Measurements from ENCODE around the gene ZHX3. TPM values are rescaled to one million over a fixed set of nuclear protein-coding genes. Genes with fewer than 3 reads are reported as not detected.
A peak's percentile ranks its signal among the peaks of the same experiment; 100 is the strongest.

ZHX3 gene
- total and polyA plus RNA-seq, 9 of the 15 experiments (the other 6 are each of a cell fraction or from before 2014, with no cell fraction given), result 0.80 to 14.6 (median 4.9) TPM

DNA sequence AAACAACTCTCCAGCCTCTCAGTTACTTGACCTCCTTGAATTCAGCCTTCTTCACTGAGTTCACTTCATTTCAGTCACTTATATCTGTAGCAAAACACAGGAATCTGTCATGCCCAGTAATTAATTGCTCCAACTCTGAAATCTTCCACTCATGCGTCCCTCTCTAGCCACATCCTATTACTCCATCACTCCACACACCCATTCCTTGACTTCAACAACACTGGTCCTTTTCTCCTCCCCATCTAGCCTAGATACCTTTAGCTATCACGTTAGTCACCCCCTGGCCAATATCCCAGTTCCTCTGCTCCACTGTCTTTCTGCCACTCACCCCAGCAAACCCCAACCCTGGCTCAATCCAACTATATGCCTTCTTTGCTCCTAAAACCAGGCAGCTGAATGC, 7.7 kb downstream of the ZHX3 start:
- POLR2A ChIA-PET, result interaction anchor here (1.3 kb wide), 1 partner anchor 9 kb away, joined by 4 read pairs; no protein-coding TSS in a partner anchor
- TF ChIP-seq NR3C1 (CRISPR knock-in tag; IDR thresholded peaks at IDR 0.05) (no peak), PKNOX1 (IDR thresholded peaks at IDR 0.05) (peak; percentile 70), PBX2 (CRISPR knock-in tag; IDR thresholded peaks at IDR 0.05; ENCODE audit: low read depth) (no peak), PBX2 (tag; conservative IDR thresholded peaks at IDR 0.05; ENCODE audit: low read depth) (peak; percentile 73), ZKSCAN1 (IDR thresholded peaks at IDR 0.05; ENCODE audit: low read depth, low read length) (no peak), MTA2 (IDR thresholded peaks at IDR 0.05; ENCODE audit: low read depth) (no peak), SAFB2 (IDR thresholded peaks at IDR 0.05; ENCODE audit: borderline replicate concordance, low read depth, low read length, severe bottlenecking) (no peak), MEIS2 (IDR thresholded peaks at IDR 0.05; ENCODE audit: partially characterized antibody) (peak; percentile 71)
- TF ChIP-seq, protein P1, sequence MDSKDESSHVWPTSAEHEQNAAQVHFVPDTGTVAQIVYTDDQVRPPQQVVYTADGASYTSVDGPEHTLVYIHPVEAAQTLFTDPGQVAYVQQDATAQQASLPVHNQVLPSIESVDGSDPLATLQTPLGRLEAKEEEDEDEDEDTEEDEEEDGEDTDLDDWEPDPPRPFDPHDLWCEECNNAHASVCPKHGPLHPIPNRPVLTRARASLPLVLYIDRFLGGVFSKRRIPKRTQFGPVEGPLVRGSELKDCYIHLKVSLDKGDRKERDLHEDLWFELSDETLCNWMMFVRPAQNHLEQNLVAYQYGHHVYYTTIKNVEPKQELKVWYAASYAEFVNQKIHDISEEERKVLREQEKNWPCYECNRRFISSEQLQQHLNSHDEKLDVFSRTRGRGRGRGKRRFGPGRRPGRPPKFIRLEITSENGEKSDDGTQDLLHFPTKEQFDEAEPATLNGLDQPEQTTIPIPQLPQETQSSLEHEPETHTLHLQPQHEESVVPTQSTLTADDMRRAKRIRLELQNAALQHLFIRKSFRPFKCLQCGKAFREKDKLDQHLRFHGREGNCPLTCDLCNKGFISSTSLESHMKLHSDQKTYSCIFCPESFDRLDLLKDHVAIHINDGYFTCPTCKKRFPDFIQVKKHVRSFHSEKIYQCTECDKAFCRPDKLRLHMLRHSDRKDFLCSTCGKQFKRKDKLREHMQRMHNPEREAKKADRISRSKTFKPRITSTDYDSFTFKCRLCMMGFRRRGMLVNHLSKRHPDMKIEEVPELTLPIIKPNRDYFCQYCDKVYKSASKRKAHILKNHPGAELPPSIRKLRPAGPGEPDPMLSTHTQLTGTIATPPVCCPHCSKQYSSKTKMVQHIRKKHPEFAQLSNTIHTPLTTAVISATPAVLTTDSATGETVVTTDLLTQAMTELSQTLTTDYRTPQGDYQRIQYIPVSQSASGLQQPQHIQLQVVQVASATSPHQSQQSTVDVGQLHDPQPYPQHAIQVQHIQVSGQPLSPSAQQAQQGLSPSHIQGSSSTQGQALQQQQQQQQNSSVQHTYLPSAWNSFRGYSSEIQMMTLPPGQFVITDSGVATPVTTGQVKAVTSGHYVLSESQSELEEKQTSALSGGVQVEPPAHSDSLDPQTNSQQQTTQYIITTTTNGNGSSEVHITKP (IDR thresholded peaks at IDR 0.05; ENCODE audit: partially characterized antibody), result peak; percentile 21

More for the DNA sequence above, 7.7 kb downstream of the ZHX3 start:
- no TSS peak for BruUV-seq (replicated peaks)
- peak; percentile 58 for ATAC-seq
- Histone ChIP-seq H3K9me1 (ENCODE audit: control insufficient read depth, insufficient read depth, low read length) (no peaks in the 10 kb centered on the region), H3K27ac (ENCODE audit: extremely low read depth, low read depth, low read length) (peak overlapping the region; percentile 59; the same call in 1 of the 3 replicates), H4K20me1 (replicated peaks; ENCODE audit: control insufficient read depth, insufficient read depth, low read length) (no peaks in the 10 kb centered on the region), H2AFZ (ENCODE audit: low read depth, low read length) (peak overlapping the region; percentile 35), H3K9me3 (replicated peaks; ENCODE audit: control insufficient read depth, insufficient read depth, low read depth, low read length) (no peaks in the 10 kb centered on the region), H3K4me2 (ENCODE audit: insufficient read depth, low read length) (peak overlapping the region; percentile 53; the same call in 1 of the 2 replicates), H3K36me3 (ENCODE audit: control insufficient read depth, insufficient read depth, low read length) (peaks cover 5% of the 10 kb centered on the region; the same call in 1 of the 3 replicates), H3K9ac (ENCODE audit: insufficient read depth in 1 of 2, low read depth in 2 of 2, low read length in 2 of 2) (no peak overlapping the region), H3K4me3 (no peak overlapping the region), H3K27me3 (ENCODE audit: control insufficient read depth in 2 of 2, insufficient read depth in 2 of 2, low read length in 2 of 2) (no peaks in the 10 kb centered on the region), H3K4me1 (replicated peaks in 1 of 2; ENCODE audit: control insufficient read depth in 2 of 2, insufficient read depth in 2 of 2, low read length in 2 of 2) (peaks cover 7 to 27% of the 10 kb centered on the region in 2 experiments), H3K79me2 (ENCODE audit: control insufficient read depth, insufficient read depth, low read length) (peaks cover 37% of the 10 kb centered on the region)
- WGBS (ENCODE audit: insufficient coverage, low coverage, missing lambda C conversion rate), result 4% methylated on average over 2 of the region's 2 CpGs
- peak in 1 of 4 experiments; percentile 29 for DNase-seq (ENCODE audit: extremely low read depth in 1 of 4, low spot score in 3 of 4)
- peak; percentile 69 for FAIRE-seq
- intact Hi-C loops (cut with micrococcal nuclease), result no loop called here
- in situ Hi-C loops (cut with MboI), result no loop called here
- CTCF ChIA-PET (ENCODE audit: low intra/inter-chr PET ratio), result no interaction called here
